ENCODE results near the gene PCNX2. TPM values are rescaled to one million over a fixed set of nuclear protein-coding genes. Genes with fewer than 3 reads are reported as not detected.
"Not testable (repeated sequence)": the region's sequence is repeated elsewhere in the genome, so short reads cannot be mapped to it uniquely, and the experiment has no call there.

The PCNX2 gene
- total RNA-seq, 2 experiments from 2014 or later, result 17.7 to 18.6 TPM

- DNase-seq; H3K27ac Mint-ChIP-seq; H3K9me3 Mint-ChIP-seq (ENCODE audit: insufficient read depth); POLR2A ChIA-PET; H3K4me3 Mint-ChIP-seq; H3K27me3 Mint-ChIP-seq (ENCODE audit: low read depth); CTCF ChIA-PET; H3K4me1 Mint-ChIP-seq (ENCODE audit: low read depth); ATAC-seq: not testable (repeated sequence)
- H3K36me3 Mint-ChIP-seq (ENCODE audit: low read depth), result peaks cover 33% of the 10 kb centered on the region
Measured at GRCh38 chr1:233129031-233129430, 166.5 kb downstream of the PCNX2 start.

- ChIA-PET POLR2A (no interaction called here), CTCF (no interaction called here)
- no peaks in the 10 kb centered on the region for H3K4me1 Mint-ChIP-seq (ENCODE audit: low read depth)
- H3K27ac Mint-ChIP-seq, result no peak overlapping the region
- H3K27me3 Mint-ChIP-seq (ENCODE audit: low read depth), result no peaks in the 10 kb centered on the region
- DNase-seq, result no peak
- H3K4me3 Mint-ChIP-seq, result no peak overlapping the region
- peaks cover 24% of the 10 kb centered on the region for H3K36me3 Mint-ChIP-seq (ENCODE audit: low read depth)
- ATAC-seq, result no peak
- H3K9me3 Mint-ChIP-seq (ENCODE audit: insufficient read depth), result no peaks in the 10 kb centered on the region
Measured at GRCh38 chr1:233127157-233127556, 168.4 kb downstream of the PCNX2 start.

- peaks cover 9% of the 10 kb centered on the region for H3K36me3 Mint-ChIP-seq (ENCODE audit: low read depth)
- ChIA-PET CTCF (no interaction called here), POLR2A (no interaction called here)
- no peak for DNase-seq
- no peaks in the 10 kb centered on the region for H3K27me3 Mint-ChIP-seq (ENCODE audit: low read depth)
- ATAC-seq, result no peak
- no peak overlapping the region for H3K4me3 Mint-ChIP-seq
- no peaks in the 10 kb centered on the region for H3K9me3 Mint-ChIP-seq (ENCODE audit: insufficient read depth)
- H3K4me1 Mint-ChIP-seq (ENCODE audit: low read depth), result no peaks in the 10 kb centered on the region
- H3K27ac Mint-ChIP-seq, result no peak overlapping the region
Measured at GRCh38 chr1:233122779-233123178, 172.7 kb downstream of the PCNX2 start.

- Mint-ChIP-seq H3K27ac (no peak overlapping the region), H3K4me1 (ENCODE audit: low read depth) (no peaks in the 10 kb centered on the region), H3K27me3 (ENCODE audit: low read depth) (no peaks in the 10 kb centered on the region), H3K4me3 (no peak overlapping the region), H3K36me3 (ENCODE audit: low read depth) (peaks cover 9% of the 10 kb centered on the region), H3K9me3 (ENCODE audit: insufficient read depth) (no peaks in the 10 kb centered on the region)
- DNase-seq (no peak), ATAC-seq (no peak)
- CTCF ChIA-PET, result no interaction called here
- POLR2A ChIA-PET, result interaction anchor here (0.7 kb wide), 1 partner anchor 9 kb away, joined by 4 read pairs; no protein-coding TSS in a partner anchor
Measured at GRCh38 chr1:233121947-233122559, 173.5 kb downstream of the PCNX2 start.

DNA sequence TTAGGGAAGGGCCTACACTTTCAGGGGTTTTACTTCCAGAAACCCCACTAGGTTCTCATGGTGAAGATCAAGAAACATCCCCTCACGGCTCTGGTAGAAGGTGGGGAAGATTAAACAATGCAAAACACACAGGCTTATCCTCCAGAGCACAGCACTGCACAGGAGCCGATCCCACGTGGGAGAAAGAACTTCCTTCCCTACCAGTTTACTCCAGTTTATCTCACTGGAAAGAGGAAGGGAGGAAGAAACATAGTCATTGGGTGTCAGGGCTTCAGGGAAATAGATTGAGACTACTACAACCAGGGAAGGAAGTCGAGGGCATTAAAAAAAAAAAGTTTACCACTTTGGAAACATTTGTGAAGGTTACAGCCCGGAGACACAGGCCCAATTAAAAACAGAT is 180.7 kb downstream of the PCNX2 start:
- no peak overlapping the region for H3K4me3 Mint-ChIP-seq
- H3K36me3 Mint-ChIP-seq (ENCODE audit: low read depth), result peaks cover 12% of the 10 kb centered on the region
- H3K27me3 Mint-ChIP-seq (ENCODE audit: low read depth), result no peaks in the 10 kb centered on the region
- CTCF ChIA-PET, result no interaction called here
- no peak for DNase-seq
- peak overlapping the region; percentile 32 for H3K27ac Mint-ChIP-seq
- POLR2A ChIA-PET, result no interaction called here
- no peaks in the 10 kb centered on the region for H3K9me3 Mint-ChIP-seq (ENCODE audit: insufficient read depth)
- ATAC-seq, result no peak
- H3K4me1 Mint-ChIP-seq (ENCODE audit: low read depth), result peaks cover 33% of the 10 kb centered on the region

- Mint-ChIP-seq H3K9me3 (ENCODE audit: insufficient read depth) (no peaks in the 10 kb centered on the region), H3K4me1 (ENCODE audit: low read depth) (peaks cover 33% of the 10 kb centered on the region), H3K36me3 (ENCODE audit: low read depth) (peaks cover 12% of the 10 kb centered on the region), H3K4me3 (no peak overlapping the region), H3K27me3 (ENCODE audit: low read depth) (no peaks in the 10 kb centered on the region), H3K27ac (peak overlapping the region; percentile 7)
- ChIA-PET CTCF (no interaction called here), POLR2A (no interaction called here)
- DNase-seq (no peak), ATAC-seq (no peak)
Measured at GRCh38 chr1:233114159-233114558, 181.4 kb downstream of the PCNX2 start.

DNA sequence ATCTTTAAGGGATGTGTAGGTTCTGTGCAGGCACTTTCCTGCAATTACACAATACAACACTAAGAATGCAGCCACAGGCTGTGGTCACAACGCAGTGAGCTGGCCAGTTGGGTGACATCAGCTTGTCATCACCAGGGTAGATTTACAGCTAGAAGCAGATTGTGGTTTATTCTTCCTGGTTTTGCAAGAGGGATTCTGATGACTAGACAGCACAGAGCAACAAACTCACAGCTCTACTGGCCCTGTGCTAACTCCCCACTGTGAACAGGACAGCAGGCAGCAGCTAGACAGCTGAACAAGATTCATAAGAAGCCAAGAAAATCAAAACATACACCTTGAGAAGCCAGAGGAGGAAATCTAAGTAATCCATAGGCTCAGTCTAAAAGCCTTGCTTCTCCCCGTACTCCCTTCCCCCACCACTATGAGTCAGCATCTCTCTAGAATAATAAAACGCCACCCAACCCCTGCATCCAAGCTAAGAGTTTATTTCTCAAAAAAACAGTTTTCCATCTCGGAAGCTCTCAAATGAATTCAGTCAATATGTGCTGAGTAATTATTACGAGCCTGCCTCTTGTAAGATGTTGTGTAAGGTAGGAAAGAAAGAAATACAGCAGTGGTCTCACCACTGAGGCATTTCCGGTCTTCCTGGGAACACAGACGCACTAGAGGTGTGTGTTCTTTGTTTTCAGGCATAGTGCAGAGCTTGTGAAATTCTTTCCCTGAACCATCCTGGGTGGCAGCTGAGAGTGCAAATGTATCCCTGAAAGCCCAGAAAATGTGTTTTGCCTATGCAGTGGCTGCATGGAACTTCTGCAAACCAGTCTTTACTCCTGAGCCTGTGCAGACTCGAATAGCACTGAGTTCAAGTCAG is 182.3 kb downstream of the PCNX2 start:
- ATAC-seq (peak; percentile 91), DNase-seq (peak; percentile 71)
- POLR2A ChIA-PET, result interaction anchor here (0.5 kb wide), 1 partner anchor 8 kb away, joined by 4 read pairs; no protein-coding TSS in a partner anchor
- peaks cover 33% of the 10 kb centered on the region for H3K4me1 Mint-ChIP-seq (ENCODE audit: low read depth)
- CTCF ChIA-PET, result interaction anchor here (0.8 kb wide), 1 partner anchor 160 kb away, joined by 4 read pairs; no protein-coding TSS in a partner anchor
- H3K9me3 Mint-ChIP-seq (ENCODE audit: insufficient read depth), result no peaks in the 10 kb centered on the region
- H3K27me3 Mint-ChIP-seq (ENCODE audit: low read depth), result no peaks in the 10 kb centered on the region
- H3K36me3 Mint-ChIP-seq (ENCODE audit: low read depth), result peaks cover 12% of the 10 kb centered on the region
- H3K27ac Mint-ChIP-seq, result peak overlapping the region; percentile 86
- peak overlapping the region; percentile 56 for H3K4me3 Mint-ChIP-seq

DNA sequence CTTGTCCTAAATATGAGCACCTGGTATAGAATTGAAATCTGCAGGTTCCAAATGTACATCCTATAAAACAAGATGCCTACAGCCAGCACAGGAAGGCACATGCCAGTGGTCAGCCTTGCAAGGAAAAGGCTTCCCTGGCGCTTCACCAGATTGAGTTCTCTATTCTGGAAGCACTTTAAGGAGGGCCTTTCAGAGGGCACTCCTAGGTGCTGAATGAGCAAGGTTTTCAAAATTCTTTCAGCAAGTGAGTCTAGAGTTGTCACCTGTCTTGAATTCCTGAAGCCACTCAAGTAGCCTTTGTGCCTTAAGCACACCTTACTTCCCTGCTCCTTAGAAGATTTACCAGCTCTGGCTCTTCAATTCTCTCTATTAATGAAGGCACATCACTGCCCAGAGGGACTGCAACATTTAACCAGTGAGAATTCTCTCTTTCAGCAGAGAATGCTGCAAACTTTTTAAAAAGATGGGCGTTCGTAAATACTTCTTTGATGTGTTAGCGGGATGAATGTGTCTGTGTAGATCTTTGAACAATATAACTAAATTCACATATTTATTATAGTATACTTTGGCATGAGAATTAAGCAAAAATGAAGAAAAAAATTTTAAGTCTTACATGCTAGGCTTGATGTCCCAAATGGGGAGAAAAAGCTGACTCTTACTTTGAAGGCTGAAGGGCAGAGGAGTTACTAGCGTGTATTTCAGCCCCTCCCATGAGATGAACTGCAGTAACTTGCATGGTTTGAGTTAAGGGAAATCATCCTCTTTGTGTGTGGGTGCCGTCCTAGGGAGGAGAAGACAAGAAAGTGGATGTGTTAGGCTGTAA is 183.1 kb downstream of the PCNX2 start:
- POLR2A ChIA-PET, result no interaction called here

GRCh38 chr1:233111731-233112130 is 183.8 kb downstream of the PCNX2 start:
- ChIA-PET CTCF (no interaction called here), POLR2A (no interaction called here)
- DNase-seq (no peak), ATAC-seq (no peak)
- H3K27me3 Mint-ChIP-seq (ENCODE audit: low read depth), result no peaks in the 10 kb centered on the region
- H3K4me1 Mint-ChIP-seq (ENCODE audit: low read depth), result peaks cover 33% of the 10 kb centered on the region
- H3K36me3 Mint-ChIP-seq (ENCODE audit: low read depth), result peaks cover 12% of the 10 kb centered on the region
- no peak overlapping the region for H3K27ac Mint-ChIP-seq
- no peaks in the 10 kb centered on the region for H3K9me3 Mint-ChIP-seq (ENCODE audit: insufficient read depth)
- H3K4me3 Mint-ChIP-seq, result no peak overlapping the region

More for the DNA sequence above, 183.1 kb downstream of the PCNX2 start:
- H3K27me3 Mint-ChIP-seq (ENCODE audit: low read depth), result no peaks in the 10 kb centered on the region
- ATAC-seq (no peak), DNase-seq (no peak)
- H3K4me3 Mint-ChIP-seq, result peak overlapping the region; percentile 56
- CTCF ChIA-PET, result no interaction called here
- H3K36me3 Mint-ChIP-seq (ENCODE audit: low read depth), result peaks cover 12% of the 10 kb centered on the region
- no peaks in the 10 kb centered on the region for H3K9me3 Mint-ChIP-seq (ENCODE audit: insufficient read depth)
- H3K27ac Mint-ChIP-seq, result peak overlapping the region; percentile 86
- H3K4me1 Mint-ChIP-seq (ENCODE audit: low read depth), result peaks cover 33% of the 10 kb centered on the region

DNA sequence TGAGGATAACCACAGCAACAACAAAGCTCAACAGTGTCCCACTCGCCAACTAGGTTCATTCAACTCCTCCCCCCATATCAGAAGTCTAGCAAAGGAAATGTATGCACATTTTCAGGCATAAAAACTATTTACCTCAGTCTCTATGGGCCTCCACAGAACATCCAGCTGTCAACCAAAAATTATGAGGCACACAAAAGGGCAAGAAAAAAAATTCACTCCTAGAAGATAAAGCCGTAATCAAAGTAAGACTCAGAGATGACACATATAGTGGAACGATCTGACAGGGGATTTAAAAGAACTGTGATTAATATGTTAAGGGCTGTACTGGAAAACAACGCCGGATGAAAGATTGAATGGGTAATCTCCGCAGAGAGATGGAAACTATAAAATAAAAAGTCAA is 186.4 kb downstream of the PCNX2 start:
- DNase-seq (no peak), ATAC-seq (no peak)
- peaks cover 22% of the 10 kb centered on the region for H3K4me1 Mint-ChIP-seq (ENCODE audit: low read depth)
- no peak overlapping the region for H3K27ac Mint-ChIP-seq
- H3K9me3 Mint-ChIP-seq (ENCODE audit: insufficient read depth), result no peaks in the 10 kb centered on the region
- H3K27me3 Mint-ChIP-seq (ENCODE audit: low read depth), result no peaks in the 10 kb centered on the region
- H3K4me3 Mint-ChIP-seq, result no peak overlapping the region
- ChIA-PET POLR2A (no interaction called here), CTCF (no interaction called here)
- peaks cover 12% of the 10 kb centered on the region for H3K36me3 Mint-ChIP-seq (ENCODE audit: low read depth)

- POLR2A ChIA-PET, result interaction anchor here (0.5 kb wide), 1 partner anchor 1336 kb away, joined by 3 read pairs; no protein-coding TSS in a partner anchor
Measured at GRCh38 chr1:233107716-233108130, 187.8 kb downstream of the PCNX2 start.

More at GRCh38 chr1:233107716-233108130, 187.8 kb downstream of the PCNX2 start:
- ATAC-seq; DNase-seq; H3K4me3 Mint-ChIP-seq; H3K27me3 Mint-ChIP-seq (ENCODE audit: low read depth); H3K4me1 Mint-ChIP-seq (ENCODE audit: low read depth); H3K27ac Mint-ChIP-seq; CTCF ChIA-PET; H3K9me3 Mint-ChIP-seq (ENCODE audit: insufficient read depth): not testable (repeated sequence)
- peaks cover 16% of the 10 kb centered on the region for H3K36me3 Mint-ChIP-seq (ENCODE audit: low read depth)

Measured in activated CD8-positive, alpha-beta T cell treated with anti-CD3 and anti-CD28 coated beads, Interleukin-2, amount 10 ng/mL, durations not matched to agents 7 days and 5 days (primary cell).